ENCODE results near the gene CNDP1.
"Not testable (repeated sequence)": the region's sequence is repeated elsewhere in the genome, so short reads cannot be mapped to it uniquely, and the experiment has no call there.

Gene CNDP1

DNA sequence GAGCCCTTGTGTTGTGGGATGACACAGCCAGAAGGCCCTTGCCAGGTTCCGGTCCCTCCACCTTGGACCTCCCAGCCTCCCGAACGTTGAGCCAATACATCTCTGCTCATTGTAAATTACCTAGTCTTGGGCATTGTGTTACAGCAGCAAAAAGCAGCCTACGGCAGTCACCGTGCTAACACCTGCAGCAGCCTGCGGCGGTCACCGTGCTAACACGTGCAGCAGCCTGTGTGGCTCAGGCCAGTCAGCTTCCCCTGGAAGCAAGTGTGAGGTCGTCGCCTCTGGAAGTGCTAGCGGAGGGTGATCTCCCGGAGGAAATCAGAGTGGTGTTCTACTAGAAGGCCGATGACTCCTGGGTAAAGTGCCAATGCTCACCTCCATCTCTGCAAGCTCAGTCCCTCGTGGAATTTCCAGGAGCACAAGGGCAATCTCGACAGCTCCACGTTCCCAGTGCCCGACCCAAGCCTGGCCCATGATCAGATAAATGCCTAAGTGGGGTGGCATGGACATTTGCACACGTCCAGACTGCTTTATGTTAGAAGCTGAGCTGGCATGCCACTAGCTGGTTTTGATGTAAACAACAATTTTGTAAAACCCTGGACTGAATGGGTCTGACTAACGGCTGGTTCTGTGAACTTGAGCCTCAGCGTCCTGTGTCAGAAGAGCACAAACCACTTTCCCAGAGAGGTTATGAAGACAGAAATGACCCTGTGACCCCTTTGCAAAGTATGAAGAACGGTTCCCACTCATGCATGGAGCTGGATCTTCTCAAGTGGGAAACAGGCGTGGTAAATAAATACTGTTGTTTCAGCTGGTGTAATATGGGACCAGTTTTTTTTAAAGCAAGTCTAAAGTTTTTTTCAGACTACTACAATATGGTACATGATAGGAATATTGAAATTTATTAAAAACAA is 11.4 kb upstream of the CNDP1 start:
- DNase-seq: no peak

GRCh38 chr18:74524097-74524496 is 10.2 kb upstream of the CNDP1 start:
- no peak for DNase-seq

DNA sequence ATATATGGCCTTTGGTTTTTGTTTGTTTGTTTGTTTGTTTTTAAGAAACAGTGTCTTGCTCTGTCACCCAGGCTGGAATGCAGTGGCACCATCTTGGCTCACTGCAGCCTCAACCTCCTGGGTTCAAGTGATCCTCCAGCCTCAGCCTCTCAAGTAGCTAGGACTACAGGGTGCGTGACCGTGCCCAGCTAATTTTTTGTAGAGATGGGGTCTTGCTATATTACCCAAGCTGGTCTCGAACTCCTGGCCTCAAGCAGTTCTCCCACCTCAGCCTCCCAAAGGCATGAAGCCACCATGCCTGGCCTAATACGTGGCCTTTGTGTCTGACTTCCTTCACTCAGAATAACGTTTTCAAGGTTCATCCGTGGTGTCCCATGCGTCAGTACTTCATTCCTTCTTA is 9.4 kb upstream of the CNDP1 start:
- DNase-seq: not testable (repeated sequence)

GRCh38 chr18:74525741-74526140 is 8.6 kb upstream of the CNDP1 start:
- no peak for DNase-seq

- no peak for DNase-seq
Measured at GRCh38 chr18:74526488-74526887, 7.8 kb upstream of the CNDP1 start.

DNA sequence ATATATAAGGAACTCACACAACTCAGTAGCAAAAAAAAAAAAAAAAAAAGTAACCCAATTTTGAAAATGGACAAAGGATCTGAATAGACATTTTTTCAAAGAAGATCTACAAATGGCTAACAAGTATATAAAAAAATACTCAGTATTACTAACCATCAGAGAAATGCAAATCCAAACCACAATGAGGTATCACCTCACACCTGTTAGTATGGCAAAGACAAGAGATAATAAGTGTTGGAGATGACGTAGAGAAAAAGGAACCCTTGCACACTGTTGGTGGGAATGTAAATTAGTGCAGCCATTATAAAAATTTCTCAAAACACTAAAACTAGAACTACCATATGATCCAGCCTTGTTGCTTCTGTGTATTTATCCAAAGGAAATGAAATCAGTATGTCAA is 5.8 kb upstream of the CNDP1 start:
- DNase-seq: no peak

GRCh38 chr18:74528913-74529312 is 5.4 kb upstream of the CNDP1 start:
- no peak for DNase-seq

- no peak for DNase-seq
Measured at GRCh38 chr18:74529378-74529777, 4.9 kb upstream of the CNDP1 start.

DNA sequence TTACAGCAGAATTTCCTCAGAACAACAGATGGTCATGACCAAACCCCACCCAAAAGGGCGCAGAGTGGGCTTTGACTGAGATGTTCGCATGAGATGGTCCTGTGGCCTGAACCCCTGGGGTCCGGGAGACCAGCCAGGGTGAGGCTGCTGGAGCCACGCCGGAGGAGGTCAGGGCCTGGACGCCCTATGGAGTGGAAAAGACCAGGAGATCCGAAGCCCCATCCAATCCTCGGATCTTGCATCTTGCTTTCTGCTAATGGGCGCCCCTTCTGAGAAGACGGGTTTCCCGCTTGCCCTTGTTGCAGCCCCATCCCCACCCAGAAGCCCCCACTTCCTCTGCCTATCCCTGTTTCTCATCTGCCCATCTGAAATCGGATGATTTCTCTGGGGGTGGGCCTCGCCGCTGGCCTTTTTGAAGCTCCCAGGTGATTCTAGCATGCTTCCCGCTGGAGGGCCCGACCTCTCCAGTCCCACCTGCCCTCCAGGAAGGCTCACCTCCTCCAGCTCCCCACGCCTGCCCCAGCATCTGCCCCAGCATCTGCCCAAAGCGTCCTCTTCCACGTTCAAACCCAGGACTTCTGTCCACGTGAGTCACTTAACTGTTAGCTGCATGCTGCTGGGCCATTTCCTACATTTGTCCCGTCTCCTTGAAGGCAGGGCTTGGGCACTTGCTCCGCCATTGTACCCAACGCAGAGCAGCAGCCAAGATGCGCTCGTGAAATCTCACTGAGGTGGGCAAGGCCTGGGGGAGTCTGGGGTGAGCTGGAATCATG is 4.3 kb upstream of the CNDP1 start:
- no peak for DNase-seq

GRCh38 chr18:74530584-74530862 is 3.8 kb upstream of the CNDP1 start:
- no peak for DNase-seq

- DNase-seq: no peak
Measured at GRCh38 chr18:74531043-74531442, 3.3 kb upstream of the CNDP1 start.

DNA sequence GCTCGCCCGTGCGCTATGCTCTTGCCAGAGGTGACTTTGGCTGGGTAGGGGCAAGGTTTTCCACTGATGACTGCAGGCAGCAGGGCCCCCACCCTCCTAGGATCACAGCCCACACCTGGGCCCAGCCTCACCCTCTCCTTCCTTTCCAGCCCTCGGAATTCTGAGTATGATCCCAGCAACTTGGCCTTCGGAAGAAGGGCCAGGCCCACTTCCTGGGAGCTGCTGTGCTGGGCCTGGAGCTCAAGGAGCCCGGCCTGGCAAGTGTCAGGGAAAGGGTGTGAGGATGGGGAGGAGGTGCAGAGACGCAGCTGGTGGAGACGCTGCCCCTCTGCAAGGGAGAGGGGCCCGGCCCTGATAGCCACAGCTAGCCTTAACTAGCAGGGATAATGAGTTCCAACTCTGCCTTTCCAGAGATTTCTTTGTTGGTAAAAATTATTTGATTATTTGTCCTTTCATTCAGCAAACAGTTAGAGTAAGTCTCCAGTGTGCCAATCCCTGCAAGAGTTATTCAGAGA is 1.7 kb upstream of the CNDP1 start:
- no peak for DNase-seq

- no peak for DNase-seq
Measured at GRCh38 chr18:74533666-74534065, 634 bp upstream of the CNDP1 start.

- no peak for DNase-seq
Measured at GRCh38 chr18:74534981-74535649, 815 bp downstream of the CNDP1 start.

- no peak for DNase-seq
Measured at GRCh38 chr18:74539289-74539688, 5.0 kb downstream of the CNDP1 start.

GRCh38 chr18:74540652-74541421 is 6.5 kb downstream of the CNDP1 start:
- DNase-seq: no peak

DNA sequence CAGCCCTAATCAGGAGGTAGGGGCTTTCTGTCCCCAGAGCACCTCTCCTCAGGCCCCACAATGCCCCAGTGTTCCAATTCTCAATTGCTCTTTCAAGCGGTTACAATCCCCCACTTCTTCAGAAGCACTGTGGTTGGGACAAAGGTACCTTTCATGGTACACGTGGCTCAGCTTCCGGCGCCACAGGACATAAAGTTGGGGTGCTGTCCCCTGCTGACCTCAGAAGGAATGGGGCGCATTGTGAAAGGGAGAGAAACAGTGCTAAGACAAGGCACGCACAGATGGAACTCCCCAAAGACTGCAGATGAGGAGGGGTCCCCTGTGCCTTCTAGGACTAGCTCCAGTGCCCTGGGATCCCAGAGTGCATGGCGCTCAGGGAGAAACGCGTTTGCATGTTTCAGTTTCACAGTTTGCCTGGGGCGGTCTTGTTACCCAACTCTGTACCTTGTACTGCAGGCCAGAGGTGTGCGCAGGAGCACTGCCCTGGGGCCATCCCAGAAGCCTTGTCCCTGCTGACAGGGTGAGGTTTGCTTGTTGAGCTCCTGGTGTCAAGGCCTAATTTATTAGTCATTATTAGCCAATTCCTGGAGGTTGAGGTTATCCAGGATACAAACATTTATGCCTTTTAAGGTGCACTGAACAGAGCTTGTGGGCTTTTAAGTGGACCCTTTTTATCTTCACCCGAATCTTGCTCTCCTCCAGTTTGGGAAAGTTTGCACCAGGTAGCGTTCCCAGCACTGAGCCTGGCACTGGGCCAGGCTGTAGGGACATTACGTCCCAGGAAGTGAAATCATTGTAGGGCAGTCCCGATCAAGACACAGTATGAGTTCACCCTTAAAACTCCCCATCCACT is 7.6 kb downstream of the CNDP1 start:
- no peak for DNase-seq

DNA sequence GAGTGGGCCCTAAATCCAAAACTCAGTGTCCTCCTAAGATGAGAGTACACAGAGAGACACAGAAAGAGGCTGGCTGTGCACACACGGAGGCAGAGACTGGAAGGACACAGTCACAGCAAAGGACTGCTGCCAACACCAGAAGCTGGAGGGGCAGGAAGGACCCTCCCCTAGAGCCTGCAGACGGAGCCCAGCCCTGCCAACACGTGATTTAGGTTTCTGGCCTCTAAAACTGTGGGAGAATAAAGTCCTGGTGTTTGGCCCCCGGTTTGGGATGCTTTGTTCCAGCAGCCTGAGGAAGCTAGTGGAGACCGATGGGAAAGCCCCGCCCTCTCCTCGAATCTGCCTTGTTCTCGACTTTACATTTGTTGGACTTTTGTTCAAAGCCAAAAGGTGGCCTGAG is 10.6 kb downstream of the CNDP1 start:
- no peak for DNase-seq

DNA sequence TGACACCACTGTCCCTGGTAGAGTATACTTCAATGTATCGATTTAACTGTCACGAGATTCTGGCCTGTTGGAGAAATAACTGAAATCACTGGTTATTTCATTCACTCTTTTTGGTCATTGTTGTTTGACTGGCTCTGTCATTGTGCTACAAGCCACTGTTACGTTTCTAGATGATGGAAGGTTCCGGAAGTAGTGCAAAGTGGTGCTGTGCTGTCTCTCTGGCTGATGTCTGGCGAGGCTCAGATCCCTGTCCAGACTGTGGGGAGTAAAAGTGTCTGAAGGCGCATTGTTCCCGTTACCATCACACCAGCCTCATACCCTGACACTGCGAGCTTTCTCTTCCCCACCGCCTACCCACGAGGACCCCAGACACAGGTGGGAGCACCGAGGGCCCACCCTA is 11.7 kb downstream of the CNDP1 start:
- no peak for DNase-seq

- no peak for DNase-seq
Measured at GRCh38 chr18:74546751-74547530, 12.6 kb downstream of the CNDP1 start.

DNA sequence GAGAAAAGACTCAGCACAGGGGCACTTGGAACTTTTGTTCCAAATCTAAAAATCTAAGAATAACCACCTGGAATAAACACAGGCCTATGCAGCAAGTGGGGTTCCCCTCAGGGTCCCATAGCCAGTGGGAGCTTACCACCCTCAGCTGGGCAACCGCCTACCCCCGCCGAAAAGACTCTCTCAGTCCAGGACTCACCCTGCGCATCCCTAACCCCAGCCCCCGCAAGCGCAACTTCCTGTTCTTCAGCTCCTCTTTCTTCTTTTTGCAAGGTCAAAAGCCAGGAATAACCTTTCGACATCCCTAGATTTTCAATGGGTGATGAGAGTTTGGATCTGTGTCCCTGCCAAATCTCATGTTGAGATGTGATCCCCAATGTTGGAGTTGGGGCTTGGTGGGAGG is 13.6 kb downstream of the CNDP1 start:
- DNase-seq: no peak
